HG02840 (cell line): Measurements from ENCODE around the gene CEACAM21.

Source experiments
- ATAC-seq: cut with Tn5 transposase; IDR thresholded peaks from one replicate; pipeline ENCODE4 v1.9.1; 2021; ENCODE audit warnings: mild to moderate bottlenecking, moderate library complexity, moderate number of reproducible peaks; ENCODE audit not compliant: unreplicated experiment, low FRiP score

Gene CEACAM21

DNA sequence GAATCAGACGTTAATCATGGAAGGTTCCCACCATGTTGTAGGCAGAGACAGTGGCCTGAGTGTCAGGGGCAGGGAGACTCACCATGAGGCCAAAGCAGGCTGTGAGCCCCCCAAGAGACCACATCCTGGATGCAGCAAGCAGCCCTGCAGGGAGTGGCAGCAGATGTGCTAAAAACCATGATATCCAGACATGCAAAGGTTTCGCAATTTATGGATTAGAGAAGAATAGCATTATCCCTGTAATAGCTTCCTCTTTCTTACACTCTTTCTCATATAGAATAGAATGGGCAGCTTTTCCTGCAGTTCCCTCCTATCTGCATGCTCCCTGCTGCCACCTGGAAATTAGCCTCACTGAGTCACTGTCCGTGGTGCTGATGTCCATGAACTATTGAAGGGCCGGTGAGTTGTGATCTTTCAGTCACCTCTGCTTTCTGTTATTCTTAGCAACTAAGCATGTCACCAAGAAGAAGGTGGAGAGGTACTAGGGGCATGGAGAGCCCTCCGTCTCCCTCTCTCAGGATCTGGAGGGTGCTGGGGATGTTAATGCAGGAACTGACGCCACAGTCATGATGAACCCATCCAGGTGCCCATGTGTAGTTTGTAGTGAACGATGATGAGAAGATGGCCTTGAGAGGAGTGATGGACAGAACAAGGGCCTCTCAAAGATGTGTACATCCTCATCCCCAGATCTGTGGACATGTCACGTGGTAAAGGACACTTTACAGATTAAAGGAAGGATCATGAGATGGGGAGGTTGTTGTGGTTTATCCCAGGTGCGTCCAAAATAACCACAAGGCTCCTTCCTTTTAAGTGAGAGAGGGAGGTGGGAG lies 41.0 kb downstream of the CEACAM21 start:
- ATAC-seq: no peak

DNA sequence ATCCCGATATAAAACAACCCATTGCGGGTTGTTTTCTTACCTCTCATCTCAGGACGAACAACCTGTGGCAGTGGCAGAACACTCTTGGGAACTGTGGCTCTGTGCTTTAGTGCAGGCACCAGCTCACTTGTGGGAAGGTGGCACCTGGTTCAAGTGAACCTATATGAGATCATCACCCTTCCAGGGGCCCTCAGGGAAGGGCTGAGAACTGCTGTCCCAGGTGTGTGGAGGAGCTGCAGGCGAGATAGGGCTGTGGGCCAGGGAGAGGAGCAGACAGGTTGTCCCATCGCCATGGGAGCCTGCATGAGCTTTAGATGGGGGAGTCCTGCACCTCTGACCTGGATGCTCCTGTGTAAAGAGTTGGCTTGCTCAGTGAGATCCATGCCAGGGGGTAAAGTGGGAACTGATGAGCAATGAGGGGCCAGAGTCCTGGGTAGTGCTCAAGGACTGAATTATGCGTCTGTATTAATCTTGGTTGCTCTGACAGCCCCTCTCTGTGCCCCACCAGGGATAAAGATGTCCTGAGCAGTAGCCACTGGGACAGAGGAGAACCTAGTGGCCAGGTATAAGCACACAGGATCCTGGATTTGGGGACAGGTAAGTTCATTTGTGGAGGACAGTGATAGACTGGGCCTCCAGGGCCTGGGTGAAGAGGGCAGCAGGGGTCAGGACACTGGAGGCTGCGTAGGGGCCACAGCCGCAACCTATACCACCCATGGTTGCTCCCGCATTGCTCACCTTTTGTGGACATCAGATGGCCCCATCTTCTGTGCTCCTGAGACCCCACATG lies 42.2 kb downstream of the CEACAM21 start:
- ATAC-seq: no peak

GRCh38 chr19:41619018-41619556 lies 43.1 kb downstream of the CEACAM21 start:
- ATAC-seq: no peak

DNA sequence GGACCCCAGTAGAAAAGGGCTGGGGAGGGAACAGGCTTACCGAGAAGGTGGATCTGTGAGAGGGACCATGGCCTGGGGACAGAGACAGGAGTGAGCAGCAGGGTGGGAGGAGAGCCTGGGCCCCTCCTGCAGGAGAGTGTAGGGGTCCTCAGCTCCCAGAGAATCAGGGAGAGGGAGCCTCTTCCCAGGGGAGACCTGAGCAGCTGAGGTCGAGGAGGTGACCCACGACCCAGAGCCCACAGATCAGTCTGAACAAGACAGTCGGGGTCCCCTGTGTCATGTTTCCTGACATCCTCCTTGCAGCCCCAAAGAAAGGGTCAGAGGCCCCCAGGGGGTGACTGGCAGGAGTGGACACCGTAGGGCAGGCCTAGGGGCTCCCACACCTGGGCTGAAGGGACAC lies 44.2 kb downstream of the CEACAM21 start:
- ATAC-seq: no peak

- ATAC-seq: no peak
These were observed 45.3 kb downstream of the CEACAM21 start for GRCh38 chr19:41621226-41621625.

DNA sequence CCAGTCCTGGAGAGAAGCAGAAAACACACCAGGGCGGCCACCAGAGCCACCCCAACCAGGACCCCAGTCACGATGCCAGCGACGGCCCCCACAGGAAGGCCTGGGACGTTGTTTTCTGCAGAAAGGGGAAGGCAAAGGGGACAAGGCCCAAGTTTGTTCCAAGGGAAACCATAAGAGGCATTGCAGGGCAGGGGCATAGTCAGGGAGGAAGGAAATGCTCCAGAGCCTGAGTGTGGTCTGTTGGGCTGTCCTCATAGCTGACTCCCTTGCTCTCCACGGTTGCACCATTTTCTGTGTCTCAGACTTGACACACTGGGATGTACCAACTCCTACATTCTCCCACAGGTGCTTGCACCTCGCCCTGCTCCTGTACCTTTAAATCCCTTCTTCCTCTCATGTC lies 45.7 kb downstream of the CEACAM21 start:
- no peak for ATAC-seq

DNA sequence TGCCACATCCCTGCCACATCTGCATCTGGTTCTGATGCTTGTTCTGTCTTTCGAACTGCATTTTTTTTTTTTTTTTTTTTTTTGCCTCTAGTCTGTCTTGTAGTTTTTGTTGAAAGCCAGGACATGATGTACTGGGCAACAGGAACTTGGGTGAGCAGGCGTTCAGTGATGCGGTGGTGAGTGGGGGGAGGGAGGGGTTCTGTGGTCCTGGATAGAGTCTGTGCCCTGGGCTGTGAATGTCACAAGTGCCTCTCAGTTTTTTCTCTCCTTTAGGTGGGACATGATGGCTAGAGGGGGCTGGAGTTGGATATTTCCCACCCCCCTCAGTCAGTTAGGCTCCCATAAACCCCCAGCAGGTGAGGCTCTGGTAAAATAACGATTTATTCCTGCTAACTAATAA lies 47.4 kb downstream of the CEACAM21 start:
- ATAC-seq: no peak

DNA sequence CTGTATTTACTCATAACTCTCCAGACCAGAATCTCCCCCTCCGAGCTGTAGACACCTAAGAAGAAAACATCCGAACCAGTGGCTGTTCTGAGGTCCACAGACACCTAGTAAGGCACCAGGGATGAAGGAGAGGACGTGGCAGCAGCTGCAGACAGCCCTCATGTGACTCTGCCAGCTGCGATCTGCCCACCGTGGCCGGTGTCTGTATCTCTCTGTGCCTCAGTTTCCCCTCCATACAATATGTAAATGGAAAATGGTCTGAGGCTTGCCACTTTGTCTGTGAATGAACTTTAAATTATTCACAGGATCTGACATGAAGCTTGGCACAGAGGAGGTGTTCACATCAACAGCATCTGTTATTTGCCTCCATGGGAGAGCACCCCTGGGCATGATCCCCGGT lies 48.5 kb downstream of the CEACAM21 start:
- ATAC-seq: no peak

DNA sequence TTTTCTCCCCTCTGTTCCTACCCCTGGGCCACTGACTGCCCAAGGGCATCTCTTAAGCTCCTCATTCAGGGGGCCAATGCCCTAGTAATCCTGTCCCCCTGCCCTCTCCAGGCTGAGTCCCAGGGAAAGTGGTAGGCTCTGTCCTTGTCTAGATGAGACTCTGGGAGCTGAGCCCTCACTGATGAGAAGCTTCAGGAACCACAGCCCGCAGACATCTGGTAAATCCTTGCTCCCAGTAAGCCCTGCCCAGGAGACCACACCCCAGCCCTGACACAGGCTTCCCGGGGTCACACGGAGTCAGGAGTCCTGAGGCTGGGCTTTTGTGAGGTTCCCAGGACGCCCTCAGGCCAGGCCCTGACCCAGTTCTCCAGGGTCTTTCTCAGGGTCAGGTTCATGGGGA lies 49.0 kb downstream of the CEACAM21 start:
- no peak for ATAC-seq

- ATAC-seq: no peak
These were observed 50.3 kb downstream of the CEACAM21 start for GRCh38 chr19:41626278-41626677.

DNA sequence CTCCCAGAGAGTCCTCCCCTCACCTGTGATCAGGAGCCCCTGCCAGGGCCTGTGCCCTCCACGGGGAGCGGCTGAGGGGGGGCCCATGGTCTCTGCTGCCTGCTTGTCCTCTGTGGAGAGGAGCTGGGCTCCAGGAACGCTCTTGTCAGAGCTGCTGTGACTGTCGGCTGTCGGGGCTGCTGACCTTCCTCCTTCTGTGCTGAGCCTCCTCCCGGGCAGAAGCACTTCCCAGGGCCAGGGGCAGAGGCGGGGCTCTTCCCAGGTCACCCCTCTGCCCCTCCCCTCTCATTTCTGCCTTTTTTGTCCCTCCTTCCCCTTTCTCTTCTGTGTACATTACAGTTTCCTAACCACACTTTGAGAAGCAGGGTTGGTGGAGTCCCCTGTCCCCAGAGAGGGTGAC lies 50.9 kb downstream of the CEACAM21 start, which contains the start of gene CEACAM4:
Gene CEACAM4 (minus strand): TSS at position 198 of the 400 bp plus-strand sequence. CDS start 111 bp downstream, at position 87.
- no peak for ATAC-seq

DNA sequence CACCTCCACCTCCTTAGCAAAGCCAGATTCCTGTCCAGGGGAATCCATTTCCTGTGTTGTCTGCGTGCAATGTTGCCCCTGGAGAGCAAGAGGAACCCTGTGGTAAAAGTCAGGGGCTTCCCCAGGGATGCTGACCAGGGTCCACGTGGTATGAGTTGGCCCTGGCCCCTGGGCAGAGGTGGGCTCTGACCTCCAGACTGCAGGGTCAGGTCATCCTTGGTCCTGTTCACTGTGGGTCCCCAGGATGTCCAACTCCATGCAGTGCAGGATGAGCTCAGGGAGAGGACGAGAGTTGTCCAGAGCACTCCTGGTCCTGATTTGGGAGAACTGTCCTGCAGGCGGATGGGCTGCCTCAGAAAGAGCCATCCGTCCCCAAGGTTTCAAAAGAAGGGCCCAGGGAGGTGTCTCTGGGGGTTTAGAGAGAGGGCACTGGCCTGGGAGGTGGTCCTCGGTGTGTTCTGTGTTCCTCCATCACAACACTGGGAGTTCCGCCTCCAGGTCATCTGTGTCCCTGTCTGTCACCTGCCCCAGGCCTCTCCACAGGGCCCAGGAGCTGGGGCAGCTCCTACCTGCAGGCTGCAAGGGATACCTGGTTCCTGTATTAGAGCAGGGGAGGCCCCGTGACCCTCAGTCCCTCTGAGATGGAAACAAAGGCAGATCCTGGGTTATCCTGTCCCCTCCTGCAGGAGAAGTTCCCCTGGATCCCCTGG lies 52.2 kb downstream of the CEACAM21 start:
- ATAC-seq: no peak
